HEK293 (cell line): Measurements from ENCODE around the gene FNDC10.

Source experiments
- ELK4 ChIP-seq: IDR thresholded peaks from 2 replicates; pipeline ENCODE4 v1.6.1; 2011; ENCODE audit warnings: mild to moderate bottlenecking, low read depth, low read length, borderline replicate concordance
- GLIS1 ChIP-seq: fragments of 450-650 bp; formaldehyde crosslinking; IDR thresholded peaks from 2 replicates; pipeline ENCODE4 v1.5.1; 2016; ENCODE audit warnings: missing biosample characterization, missing genetic modification characterization
- HOXA7 ChIP-seq: sonication (generic); formaldehyde crosslinking; IDR thresholded peaks from 2 replicates; pipeline ENCODE4 v1.8.1; 2022; ENCODE audit warnings: missing genetic modification reagents, borderline replicate concordance
- KLF1 ChIP-seq: fragments of 450-650 bp; formaldehyde crosslinking; IDR thresholded peaks from 2 replicates; pipeline ENCODE4 v1.5.1; 2016; ENCODE audit warnings: missing biosample characterization, missing genetic modification characterization
- SP7 ChIP-seq: fragments of 450-650 bp; formaldehyde crosslinking; IDR thresholded peaks from 2 replicates; pipeline ENCODE4 v1.5.1; 2016; ENCODE audit warnings: missing biosample characterization, missing genetic modification characterization
- TCF7L2 ChIP-seq: IDR thresholded peaks from 2 replicates; pipeline ENCODE4 v1.6.1; 2011; ENCODE audit warnings: low read depth, mild to moderate bottlenecking, inconsistent platforms, low read length, moderate library complexity, borderline replicate concordance
- ZBTB17 ChIP-seq: fragments of 450-650 bp; formaldehyde crosslinking; IDR thresholded peaks from 2 replicates; pipeline ENCODE4 v1.5.1; 2016; ENCODE audit warnings: missing biosample characterization, missing genetic modification characterization
- ZBTB21 ChIP-seq: fragments of 450-650 bp; formaldehyde crosslinking; IDR thresholded peaks from 2 replicates; pipeline ENCODE4 v1.5.1; 2017; ENCODE audit warnings: missing biosample characterization, missing genetic modification characterization
- ZEB2 ChIP-seq: fragments of 450-650 bp; formaldehyde crosslinking; IDR thresholded peaks from 2 replicates; pipeline ENCODE4 v1.5.1; 2016; ENCODE audit warnings: missing biosample characterization, missing genetic modification characterization
- ZFHX2 ChIP-seq: fragments of 450-650 bp; formaldehyde crosslinking; conservative IDR thresholded peaks from 2 replicates; pipeline ENCODE4 v1.5.1; 2016; ENCODE audit warnings: missing biosample characterization, missing genetic modification characterization
- ZNF174 ChIP-seq: fragments of 450-650 bp; formaldehyde crosslinking; IDR thresholded peaks from 2 replicates; pipeline ENCODE4 v1.5.0; 2017; ENCODE audit warnings: missing biosample characterization, mild to moderate bottlenecking, missing genetic modification characterization
- ZNF202 ChIP-seq: fragments of 450-650 bp; formaldehyde crosslinking; IDR thresholded peaks from 2 replicates; pipeline ENCODE4 v1.5.1; 2016; ENCODE audit warnings: missing biosample characterization, missing genetic modification characterization, borderline replicate concordance
- ZNF341 ChIP-seq: fragments of 450-650 bp; formaldehyde crosslinking; IDR thresholded peaks from 2 replicates; pipeline ENCODE4; 2016; ENCODE audit warnings: low read depth, missing biosample characterization, missing genetic modification characterization
- ZNF398 ChIP-seq: fragments of 450-650 bp; formaldehyde crosslinking; IDR thresholded peaks from 2 replicates; pipeline ENCODE4 v1.5.1; 2017; ENCODE audit warnings: missing biosample characterization, missing genetic modification characterization
- ZNF423 ChIP-seq: fragments of 450-650 bp; formaldehyde crosslinking; IDR thresholded peaks from 2 replicates; pipeline ENCODE4 v1.5.1; 2016; ENCODE audit warnings: missing biosample characterization, missing genetic modification characterization
- ZNF513 ChIP-seq: fragments of 450-650 bp; IDR thresholded peaks from 2 replicates; pipeline ENCODE4 v1.5.1; 2018; ENCODE audit warnings: missing biosample characterization, missing genetic modification characterization
- ZNF521 ChIP-seq: fragments of 450-650 bp; formaldehyde crosslinking; IDR thresholded peaks from 2 replicates; pipeline ENCODE4 v1.5.1; 2017; ENCODE audit warnings: missing biosample characterization, mild to moderate bottlenecking, missing genetic modification characterization
- ZNF561 ChIP-seq: fragments of 450-650 bp; IDR thresholded peaks from 2 replicates; pipeline ENCODE4 v1.5.1; 2018; ENCODE audit warnings: missing biosample characterization, missing genetic modification characterization, borderline replicate concordance
- ZNF585B ChIP-seq: fragments of 450-650 bp; formaldehyde crosslinking; IDR thresholded peaks from 2 replicates; pipeline ENCODE4 v1.5.1; 2016; ENCODE audit warnings: missing biosample characterization, missing genetic modification characterization
- ZNF623 ChIP-seq: fragments of 450-650 bp; formaldehyde crosslinking; IDR thresholded peaks from 2 replicates; pipeline ENCODE4 v1.5.1; 2016; ENCODE audit warnings: missing biosample characterization, missing genetic modification characterization
- ZNF629 ChIP-seq: fragments of 450-650 bp; formaldehyde crosslinking; IDR thresholded peaks from 2 replicates; pipeline ENCODE4 v1.5.1; 2017; ENCODE audit warnings: missing biosample characterization, missing genetic modification characterization
- ZNF654 ChIP-seq: fragments of 450-650 bp; formaldehyde crosslinking; IDR thresholded peaks from 2 replicates; pipeline ENCODE4 v1.5.1; 2016; ENCODE audit warnings: low read depth, missing biosample characterization, missing genetic modification characterization
- ZNF660 ChIP-seq: fragments of 450-650 bp; IDR thresholded peaks from 2 replicates; pipeline ENCODE4 v1.5.1; 2018; ENCODE audit warnings: missing biosample characterization, mild to moderate bottlenecking, missing genetic modification characterization
- ZNF677 ChIP-seq: fragments of 450-650 bp; IDR thresholded peaks from 2 replicates; pipeline ENCODE4 v1.5.0; 2018; ENCODE audit warnings: missing biosample characterization, mild to moderate bottlenecking, missing genetic modification characterization, moderate library complexity
- ZNF692 ChIP-seq: fragments of 450-650 bp; formaldehyde crosslinking; IDR thresholded peaks from 2 replicates; pipeline ENCODE4 v1.5.1; 2016; ENCODE audit warnings: missing biosample characterization, missing genetic modification characterization
- ZNF76 ChIP-seq: fragments of 450-650 bp; formaldehyde crosslinking; IDR thresholded peaks from 2 replicates; pipeline ENCODE4; 2016; ENCODE audit warnings: low read depth, missing biosample characterization, missing genetic modification characterization, borderline replicate concordance
- ZNF792 ChIP-seq: fragments of 450-650 bp; formaldehyde crosslinking; IDR thresholded peaks from 2 replicates; pipeline ENCODE4 v1.5.1; 2016; ENCODE audit warnings: missing biosample characterization, missing genetic modification characterization
- TF ChIP-seq, protein P1 (sequence below): fragments of 450-650 bp; formaldehyde crosslinking; IDR thresholded peaks from 2 replicates; pipeline ENCODE4 v1.5.1; 2016; ENCODE audit warnings: missing biosample characterization, missing genetic modification characterization
- TF ChIP-seq, protein P2 (sequence below): fragments of 450-650 bp; formaldehyde crosslinking; IDR thresholded peaks from 2 replicates; pipeline ENCODE4 v1.5.1; 2016; ENCODE audit warnings: missing biosample characterization, missing genetic modification characterization, low read depth

Gene FNDC10

GRCh38 chr1:1615256-1616044 lies 15.5 kb upstream of the FNDC10 start, which contains the start of gene MIB2 (continued):
- TF ChIP-seq ZNF202, result no peak
- no peak for TF ChIP-seq ZNF341 (tag by site-specific recombination)
- TF ChIP-seq ZNF660, result 0 out of 2 replicates have a peak, but pooled peaks have one; percentile 50
- TF ChIP-seq, protein P1, sequence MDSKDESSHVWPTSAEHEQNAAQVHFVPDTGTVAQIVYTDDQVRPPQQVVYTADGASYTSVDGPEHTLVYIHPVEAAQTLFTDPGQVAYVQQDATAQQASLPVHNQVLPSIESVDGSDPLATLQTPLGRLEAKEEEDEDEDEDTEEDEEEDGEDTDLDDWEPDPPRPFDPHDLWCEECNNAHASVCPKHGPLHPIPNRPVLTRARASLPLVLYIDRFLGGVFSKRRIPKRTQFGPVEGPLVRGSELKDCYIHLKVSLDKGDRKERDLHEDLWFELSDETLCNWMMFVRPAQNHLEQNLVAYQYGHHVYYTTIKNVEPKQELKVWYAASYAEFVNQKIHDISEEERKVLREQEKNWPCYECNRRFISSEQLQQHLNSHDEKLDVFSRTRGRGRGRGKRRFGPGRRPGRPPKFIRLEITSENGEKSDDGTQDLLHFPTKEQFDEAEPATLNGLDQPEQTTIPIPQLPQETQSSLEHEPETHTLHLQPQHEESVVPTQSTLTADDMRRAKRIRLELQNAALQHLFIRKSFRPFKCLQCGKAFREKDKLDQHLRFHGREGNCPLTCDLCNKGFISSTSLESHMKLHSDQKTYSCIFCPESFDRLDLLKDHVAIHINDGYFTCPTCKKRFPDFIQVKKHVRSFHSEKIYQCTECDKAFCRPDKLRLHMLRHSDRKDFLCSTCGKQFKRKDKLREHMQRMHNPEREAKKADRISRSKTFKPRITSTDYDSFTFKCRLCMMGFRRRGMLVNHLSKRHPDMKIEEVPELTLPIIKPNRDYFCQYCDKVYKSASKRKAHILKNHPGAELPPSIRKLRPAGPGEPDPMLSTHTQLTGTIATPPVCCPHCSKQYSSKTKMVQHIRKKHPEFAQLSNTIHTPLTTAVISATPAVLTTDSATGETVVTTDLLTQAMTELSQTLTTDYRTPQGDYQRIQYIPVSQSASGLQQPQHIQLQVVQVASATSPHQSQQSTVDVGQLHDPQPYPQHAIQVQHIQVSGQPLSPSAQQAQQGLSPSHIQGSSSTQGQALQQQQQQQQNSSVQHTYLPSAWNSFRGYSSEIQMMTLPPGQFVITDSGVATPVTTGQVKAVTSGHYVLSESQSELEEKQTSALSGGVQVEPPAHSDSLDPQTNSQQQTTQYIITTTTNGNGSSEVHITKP (tag by site-specific recombination), result no peak
- TF ChIP-seq ZNF792, result no peak
- TF ChIP-seq, protein P2, sequence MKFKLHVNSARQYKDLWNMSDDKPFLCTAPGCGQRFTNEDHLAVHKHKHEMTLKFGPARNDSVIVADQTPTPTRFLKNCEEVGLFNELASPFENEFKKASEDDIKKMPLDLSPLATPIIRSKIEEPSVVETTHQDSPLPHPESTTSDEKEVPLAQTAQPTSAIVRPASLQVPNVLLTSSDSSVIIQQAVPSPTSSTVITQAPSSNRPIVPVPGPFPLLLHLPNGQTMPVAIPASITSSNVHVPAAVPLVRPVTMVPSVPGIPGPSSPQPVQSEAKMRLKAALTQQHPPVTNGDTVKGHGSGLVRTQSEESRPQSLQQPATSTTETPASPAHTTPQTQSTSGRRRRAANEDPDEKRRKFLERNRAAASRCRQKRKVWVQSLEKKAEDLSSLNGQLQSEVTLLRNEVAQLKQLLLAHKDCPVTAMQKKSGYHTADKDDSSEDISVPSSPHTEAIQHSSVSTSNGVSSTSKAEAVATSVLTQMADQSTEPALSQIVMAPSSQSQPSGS, result no peak
- no peak for TF ChIP-seq HOXA7
- no peak for TF ChIP-seq ZBTB17 (tag by site-specific recombination)
- peak; percentile 72 for TF ChIP-seq GLIS1 (tag by site-specific recombination)
- 0 out of 2 replicates have a peak, but pooled peaks have one; percentile 38 for TF ChIP-seq ZNF423 (tag by site-specific recombination)
- TF ChIP-seq ZEB2 (tag by site-specific recombination), result peak; percentile 99
- TF ChIP-seq ZNF692 (tag by site-specific recombination), result peak; percentile 96
- TF ChIP-seq KLF1 (tag by site-specific recombination), result peak; percentile 81
- peak; percentile 21; the same call in 1 of the 2 replicates for TF ChIP-seq ZNF398 (tag by site-specific recombination)
- no peak for TF ChIP-seq ZNF677
- peak; percentile 25; the same call in 1 of the 2 replicates for TF ChIP-seq ZNF513
- peak; percentile 100 for TF ChIP-seq ZNF629 (tag by site-specific recombination)
- peak; percentile 88 for TF ChIP-seq SP7 (tag by site-specific recombination)
- peak; percentile 49 for TF ChIP-seq ZNF561 (tag by site-specific recombination)
- TF ChIP-seq ZNF654, result no peak
- TF ChIP-seq ZBTB21 (tag by site-specific recombination), result peak; percentile 97
- no peak for TF ChIP-seq ZNF623
- no peak for TF ChIP-seq TCF7L2
- TF ChIP-seq ZNF585B (tag by site-specific recombination), result no peak; the same call in 1 of the 2 replicates
- TF ChIP-seq ZNF521 (tag by site-specific recombination), result no peak
- peak; percentile 93 for TF ChIP-seq ZFHX2 (tag by site-specific recombination)
- peak; percentile 92 for TF ChIP-seq ZNF76 (tag by site-specific recombination)
- TF ChIP-seq ELK4, result no peak
- TF ChIP-seq ZNF174, result no peak
